Fibroblast of the conjunctiva (primary cell): ENCODE data around the gene GPR32.
"Not testable (repeated sequence)": the region's sequence is repeated elsewhere in the genome, so short reads cannot be mapped to it uniquely, and the experiment has no call there.

ENCODE experiments used
- DNase-seq: peaks from one replicate; pipeline ENCODE4 v3.0.0-alpha.2; 2010; ENCODE audit warnings: low read depth

The GPR32 gene

GRCh38 chr19:50749490-50749889 is 20.8 kb upstream of the GPR32 start:
- DNase-seq = no peak

DNA sequence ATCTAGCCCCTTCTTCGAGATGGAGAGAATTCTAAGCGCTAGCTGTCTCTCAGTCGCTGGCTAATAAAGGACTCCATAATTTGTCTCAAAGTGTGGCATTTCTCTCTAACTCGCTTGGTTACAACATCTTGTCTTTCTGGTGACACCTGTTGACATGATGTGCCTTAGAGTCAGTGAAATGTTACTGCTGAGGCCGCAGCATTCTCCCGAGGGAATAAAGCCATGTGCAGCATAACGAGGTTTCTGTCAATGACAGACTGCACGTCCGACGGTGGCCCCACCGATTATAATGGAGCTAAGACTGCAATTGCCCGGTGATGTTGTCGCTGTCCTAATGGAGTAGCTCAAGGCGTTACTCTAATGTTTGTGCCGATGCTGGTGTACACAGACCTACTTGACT is 20.3 kb upstream of the GPR32 start:
- DNase-seq = no peak

- DNase-seq = no peak
Measured at GRCh38 chr19:50753879-50754278, 16.4 kb upstream of the GPR32 start.

GRCh38 chr19:50756244-50756643 is 14.0 kb upstream of the GPR32 start:
- DNase-seq = not testable (repeated sequence)

- DNase-seq = not testable (repeated sequence)
Measured at GRCh38 chr19:50757624-50758023, 12.6 kb upstream of the GPR32 start.

DNA sequence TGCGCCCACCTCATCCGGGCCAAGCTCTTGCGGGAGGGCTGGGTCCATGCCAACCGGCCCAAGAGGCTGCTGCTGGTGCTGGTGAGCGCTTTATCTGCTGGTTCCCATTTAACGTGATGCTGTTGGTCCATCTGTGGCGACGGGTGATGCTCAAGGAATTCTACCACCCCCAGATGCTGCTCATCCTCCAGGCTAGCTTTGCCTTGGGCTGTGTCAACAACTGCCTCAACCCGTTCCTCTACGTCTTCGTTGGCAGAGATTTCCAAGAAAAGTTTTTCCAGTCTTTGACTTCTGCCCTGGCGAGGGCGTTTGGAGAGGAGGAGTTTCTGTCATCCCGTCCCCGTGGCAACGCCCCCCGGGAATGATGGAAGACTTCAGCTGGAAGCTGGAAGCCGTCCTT is 11.2 kb upstream of the GPR32 start:
- DNase-seq = not testable (repeated sequence)

- DNase-seq = no peak
Measured at GRCh38 chr19:50759886-50760285, 10.4 kb upstream of the GPR32 start.

DNA sequence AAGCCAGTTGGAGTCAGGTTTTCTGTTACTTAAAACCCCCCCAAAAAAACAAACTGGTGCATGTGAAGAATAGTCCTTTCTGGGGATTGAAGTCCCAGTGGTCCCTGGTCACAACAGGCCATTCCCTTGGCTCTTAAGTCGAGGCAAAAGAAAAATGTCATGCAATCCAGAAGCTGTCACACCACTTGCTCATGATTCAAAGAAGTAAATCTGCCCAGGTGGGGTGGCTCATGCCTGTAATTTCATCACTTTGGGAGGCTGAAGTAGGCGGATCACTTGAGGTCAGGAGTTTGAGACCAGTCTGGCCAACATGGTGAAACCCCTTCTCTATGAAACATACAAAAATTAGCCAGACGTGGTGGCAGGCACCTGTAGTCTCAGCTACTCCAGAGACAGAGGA is 8.8 kb upstream of the GPR32 start:
- DNase-seq = not testable (repeated sequence)

DNA sequence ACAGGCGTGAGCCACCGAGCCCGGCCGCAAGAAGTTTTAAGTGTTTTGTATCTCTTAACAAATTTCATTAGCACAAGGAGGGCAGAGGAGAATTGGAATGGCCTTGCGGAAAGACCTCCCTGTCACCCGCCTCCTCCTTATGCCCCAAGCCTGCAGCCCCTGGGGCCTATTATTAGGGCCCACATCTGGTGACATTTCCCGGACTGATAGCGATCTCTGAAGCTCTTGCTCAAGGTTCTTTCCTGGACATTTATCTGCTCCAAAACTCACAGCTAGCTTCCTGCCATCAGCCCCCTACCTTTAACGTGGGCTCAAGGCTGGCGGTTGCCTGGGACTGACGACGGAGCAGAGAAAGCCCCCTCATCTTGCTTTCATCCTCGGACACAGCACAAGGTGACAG is 6.7 kb upstream of the GPR32 start:
- DNase-seq = not testable (repeated sequence)

- DNase-seq = no peak
Measured at GRCh38 chr19:50764409-50764808, 5.9 kb upstream of the GPR32 start.

- DNase-seq = not testable (repeated sequence)
Measured at GRCh38 chr19:50766746-50767145, 3.5 kb upstream of the GPR32 start.

GRCh38 chr19:50767263-50767662 is 3.0 kb upstream of the GPR32 start:
- DNase-seq = not testable (repeated sequence)

- no peak for DNase-seq
Measured at GRCh38 chr19:50768277-50768676, 2.0 kb upstream of the GPR32 start.

DNA sequence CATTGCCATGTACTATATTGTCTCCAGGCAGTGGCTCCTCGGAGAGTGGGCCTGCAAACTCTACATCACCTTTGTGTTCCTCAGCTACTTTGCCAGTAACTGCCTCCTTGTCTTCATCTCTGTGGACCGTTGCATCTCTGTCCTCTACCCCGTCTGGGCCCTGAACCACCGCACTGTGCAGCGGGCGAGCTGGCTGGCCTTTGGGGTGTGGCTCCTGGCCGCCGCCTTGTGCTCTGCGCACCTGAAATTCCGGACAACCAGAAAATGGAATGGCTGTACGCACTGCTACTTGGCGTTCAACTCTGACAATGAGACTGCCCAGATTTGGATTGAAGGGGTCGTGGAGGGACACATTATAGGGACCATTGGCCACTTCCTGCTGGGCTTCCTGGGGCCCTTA is 624 bp downstream of the GPR32 start:
- no peak for DNase-seq

GRCh38 chr19:50772476-50772875 is 2.2 kb downstream of the GPR32 start:
- no peak for DNase-seq

- not testable (repeated sequence) for DNase-seq
Measured at GRCh38 chr19:50772912-50773311, 2.6 kb downstream of the GPR32 start.

GRCh38 chr19:50773454-50773853 is 3.2 kb downstream of the GPR32 start:
- DNase-seq = not testable (repeated sequence)

GRCh38 chr19:50776131-50776530 is 5.9 kb downstream of the GPR32 start:
- no peak for DNase-seq

DNA sequence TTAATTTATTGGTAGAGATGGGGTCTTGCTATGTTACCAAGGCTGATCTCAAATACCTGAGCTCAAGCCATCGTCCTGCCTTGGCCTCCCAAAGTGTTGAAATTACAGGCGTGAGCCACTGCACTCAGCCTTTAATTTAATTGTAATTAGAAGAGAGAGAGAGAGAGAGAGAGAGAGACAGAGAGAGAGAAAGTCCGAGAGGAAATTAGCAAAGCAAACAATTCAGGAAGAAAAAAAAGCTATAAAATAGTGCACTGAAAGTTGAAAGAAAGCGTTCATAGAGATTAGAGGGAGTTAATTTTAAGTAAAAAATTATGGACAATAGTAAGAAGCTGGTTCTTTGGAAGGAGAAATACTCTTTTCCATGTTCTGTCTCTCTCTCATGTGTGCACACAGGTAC is 7.0 kb downstream of the GPR32 start:
- DNase-seq = no peak

DNA sequence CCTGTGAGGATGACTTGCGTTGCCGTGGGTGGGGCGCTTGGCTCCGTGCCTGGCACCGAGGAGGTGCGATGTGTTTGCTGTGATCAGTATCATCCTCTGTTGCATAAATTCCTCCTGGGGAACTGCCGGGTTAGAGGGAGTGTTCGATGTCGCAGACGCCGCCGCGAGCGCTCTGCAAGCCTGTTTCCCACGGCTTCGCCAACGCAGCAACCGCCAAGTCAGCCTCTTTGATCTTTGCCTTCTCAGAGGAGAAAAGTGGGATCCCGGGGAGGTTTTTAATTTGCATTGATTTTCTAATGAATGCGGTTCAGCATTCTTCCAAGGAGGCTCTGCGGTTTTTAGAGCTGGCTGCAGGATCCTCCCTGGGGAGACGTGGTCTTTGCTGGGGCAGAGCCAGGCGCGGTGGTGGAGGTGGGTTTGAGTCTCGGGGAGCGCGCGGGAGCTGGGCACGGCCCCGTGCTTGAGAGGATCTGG is 7.6 kb downstream of the GPR32 start:
- no peak for DNase-seq

DNA sequence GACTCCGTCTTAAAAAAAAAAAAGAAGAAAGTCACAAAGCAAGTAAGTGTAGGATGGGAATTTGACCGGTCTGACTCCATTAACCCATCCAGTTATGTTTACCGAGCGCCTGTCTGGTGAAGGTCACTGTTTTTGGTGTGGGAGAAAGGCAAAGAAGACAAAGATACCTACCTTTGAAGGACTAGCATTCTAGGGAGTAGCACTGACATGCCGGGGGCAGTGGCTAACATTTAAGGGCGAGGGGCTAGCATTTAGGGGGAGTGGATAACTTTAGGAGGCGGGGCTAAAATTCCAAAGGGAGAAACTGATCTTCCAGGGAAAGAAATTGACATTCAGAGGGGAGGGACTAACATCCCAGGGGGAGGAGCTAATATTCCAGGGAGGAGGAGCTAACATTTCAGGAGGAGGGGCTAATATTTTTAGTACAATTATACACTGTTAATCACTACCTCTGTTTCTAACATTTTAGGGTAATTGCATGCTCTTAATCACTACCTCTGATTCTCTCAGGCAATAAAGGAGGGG is 8.7 kb downstream of the GPR32 start:
- no peak for DNase-seq

- DNase-seq = no peak
Measured at GRCh38 chr19:50779504-50780457, 9.5 kb downstream of the GPR32 start.

GRCh38 chr19:50780753-50781435 is 10.6 kb downstream of the GPR32 start:
- DNase-seq = no peak
